Stromal cell of bone marrow (primary cell): Measurements from ENCODE around the gene UBR4.

Experiments
- DNase-seq: peaks from one replicate; pipeline ENCODE4 v3.0.0-alpha.2; 2012; ENCODE audit warnings: low read depth

UBR4 gene

GRCh38 chr1:19055701-19056100, 154.4 kb downstream of the UBR4 start:
- no peak for DNase-seq

- DNase-seq: no peak
Observed at GRCh38 chr1:19055001-19055400, 155.1 kb downstream of the UBR4 start.

GRCh38 chr1:19054216-19054615, 155.8 kb downstream of the UBR4 start:
- DNase-seq: no peak

- no peak for DNase-seq
Observed at GRCh38 chr1:19053486-19053885, 156.6 kb downstream of the UBR4 start.

- DNase-seq: no peak
Observed at GRCh38 chr1:19049798-19050197, 160.3 kb downstream of the UBR4 start.

- no peak for DNase-seq
Observed at GRCh38 chr1:19049128-19049768, 160.8 kb downstream of the UBR4 start.

- no peak for DNase-seq
Observed at GRCh38 chr1:19046972-19047731, 162.9 kb downstream of the UBR4 start.

- DNase-seq: no peak
Observed at GRCh38 chr1:19045898-19046880, 163.9 kb downstream of the UBR4 start.

GRCh38 chr1:19044975-19045831, 164.9 kb downstream of the UBR4 start:
- DNase-seq: peak; percentile 53

GRCh38 chr1:19044471-19044870, 165.6 kb downstream of the UBR4 start:
- no peak for DNase-seq

- no peak for DNase-seq
Observed at GRCh38 chr1:19043579-19044443, 166.3 kb downstream of the UBR4 start.

- no peak for DNase-seq
Observed at GRCh38 chr1:19042675-19043578, 167.1 kb downstream of the UBR4 start.

GRCh38 chr1:19040010-19040680, 169.9 kb downstream of the UBR4 start:
- DNase-seq: no peak

- DNase-seq: no peak
Observed at GRCh38 chr1:19038732-19039131, 171.3 kb downstream of the UBR4 start.

- no peak for DNase-seq
Observed at GRCh38 chr1:19038096-19038495, 172.0 kb downstream of the UBR4 start.

- no peak for DNase-seq
Observed at GRCh38 chr1:19037659-19038058, 172.4 kb downstream of the UBR4 start.

GRCh38 chr1:19036813-19037605, 173.1 kb downstream of the UBR4 start:
- DNase-seq: no peak
